B cell (primary cell): ENCODE results near the gene CD276. TPM values are rescaled to one million over a fixed set of nuclear protein-coding genes. Genes with fewer than 3 reads are reported as not detected.

Experiments
- ATAC-seq: fragments of 200-7000 bp; cut with Tn5 transposase; one replicate; pipeline ENCODE4 v1.10.0; 2021; ENCODE audit warnings: low read depth, mild to moderate bottlenecking, moderate number of reproducible peaks, moderate library complexity
- CTCF ChIA-PET: fragments of 350-600 bp; sonication (Branson Sonifier 250); formaldehyde crosslinking; loops from one replicate; lab custom pipeline; 2021; ENCODE audit warnings: antibody characterized with exemption, inconsistent platforms; lab: Charles Lee
- POLR2A ChIA-PET: fragments of 350-600 bp; sonication (Branson Sonifier 250); formaldehyde crosslinking; loops from one replicate; lab custom pipeline; 2021; ENCODE audit warnings: antibody characterized with exemption; lab: Charles Lee
- DNase-seq: peaks from one replicate; pipeline ENCODE4 v3.0.0; 2013
- H2AFZ ChIP-seq: 2 replicates; pipeline ENCODE4 v1.6.1; 2012; ENCODE audit warnings: mild to moderate bottlenecking, low read depth, low read length; ENCODE audit not compliant: insufficient read depth, poor library complexity, severe bottlenecking
- H3K27ac ChIP-seq, 2 donors: 1 replicate in 1 of 2; 2 replicates in 1 of 2; pipeline ENCODE4 v1.5.1; 2012 to 2013; ENCODE audit warnings: low read length in 2 of 2, mild to moderate bottlenecking in 2 of 2, moderate library complexity in 1 of 2
- H3K27me3 ChIP-seq, 4 experiments: fragments of 200-600 bp in 1 of 4; sonication (generic) in 1 of 4; replicated peaks in 1 of 4; 1 replicate in 2 of 4; 2 replicates in 2 of 4; pipeline versions ENCODE4 v1.6.1 to v1.7.0; 2013 to 2016; ENCODE audit warnings: low read length in 3 of 4, mild to moderate bottlenecking in 2 of 4, mixed read lengths in 1 of 4, moderate library complexity in 1 of 4; ENCODE audit not compliant: insufficient read depth in 4 of 4, control insufficient read depth in 3 of 4; ENCODE audit errors: control extremely low read depth in 1 of 4
- H3K36me3 ChIP-seq, 2 experiments: replicated peaks in 1 of 2; 1 replicate in 1 of 2; 2 replicates in 1 of 2; pipeline versions ENCODE4 v1.6.1 to v1.7.1; 2013; ENCODE audit warnings: low read length in 1 of 2; ENCODE audit not compliant: insufficient read depth in 2 of 2, control insufficient read depth in 1 of 2; ENCODE audit errors: control extremely low read depth in 1 of 2, extremely low read depth in 1 of 2
- H3K4me1 ChIP-seq, 2 donors: fragments of 200-600 bp in 1 of 2; sonication (generic) in 1 of 2; 1 replicate in 1 of 2; 2 replicates in 1 of 2; pipeline versions ENCODE4 v1.5.1 to v1.6.1; 2013 to 2017; ENCODE audit warnings: low read length in 2 of 2; ENCODE audit not compliant: control insufficient read depth in 2 of 2, insufficient read depth in 2 of 2
- H3K4me2 ChIP-seq: replicated peaks from 2 replicates; pipeline ENCODE3; 2012; ENCODE audit warnings: mild to moderate bottlenecking, low read depth, low read length; ENCODE audit not compliant: poor library complexity, severe bottlenecking
- H3K4me3 ChIP-seq, 5 experiments: fragments of 200-600 bp in 1 of 5; sonication (generic) in 1 of 5; 1 replicate in 3 of 5; 2 replicates in 2 of 5; pipeline versions ENCODE4 v1.5.1 to v1.7.0; 2011 to 2016; ENCODE audit warnings: low read length in 4 of 5, mild to moderate bottlenecking in 4 of 5, low read depth in 2 of 5, control low read depth in 1 of 5, moderate library complexity in 1 of 5; ENCODE audit not compliant: insufficient read depth in 1 of 5; ENCODE audit errors: control extremely low read depth in 1 of 5, extremely low read depth in 1 of 5
- H3K79me2 ChIP-seq: fragments of 200-600 bp; sonication (generic); one replicate; pipeline ENCODE4 v1.6.0; 2016; ENCODE audit warnings: low read length; ENCODE audit not compliant: control insufficient read depth, insufficient read depth
- H3K9ac ChIP-seq: fragments of 200-600 bp; sonication (generic); 2 replicates; pipeline ENCODE4 v1.6.1; 2017; ENCODE audit warnings: mild to moderate bottlenecking, low read length, moderate library complexity
- H3K9me3 ChIP-seq, 3 donors: one replicate each; pipeline versions ENCODE4 v1.6.1 to v1.7.1; 2013; ENCODE audit warnings: low read length in 2 of 3; ENCODE audit not compliant: control insufficient read depth in 2 of 3, insufficient read depth in 1 of 3; ENCODE audit errors: control extremely low read depth in 1 of 3
- H4K20me1 ChIP-seq: 2 replicates; pipeline ENCODE4 v1.6.0; 2012; ENCODE audit warnings: mild to moderate bottlenecking, low read length; ENCODE audit not compliant: insufficient read depth, control insufficient read depth, poor library complexity, severe bottlenecking
- H3K27ac Mint-ChIP-seq: one replicate; pipeline ENCODE4 v1.8.0; 2021; ENCODE audit warnings: mixed read lengths
- H3K27me3 Mint-ChIP-seq: one replicate; pipeline ENCODE4 v1.8.0; 2021; ENCODE audit warnings: mixed read lengths
- H3K4me1 Mint-ChIP-seq: one replicate; pipeline ENCODE4 v1.8.0; 2021; ENCODE audit warnings: mixed read lengths
- H3K4me3 Mint-ChIP-seq: one replicate; pipeline ENCODE4 v1.8.0; 2021; ENCODE audit warnings: mixed read lengths
- H3K9me3 Mint-ChIP-seq: one replicate; pipeline ENCODE4 v1.8.0; 2022; ENCODE audit warnings: mixed read lengths; ENCODE audit not compliant: insufficient read depth
- EZH2 ChIP-seq: IDR thresholded peaks from 2 replicates; pipeline ENCODE4 v1.6.1; 2012; ENCODE audit warnings: borderline replicate concordance, low read depth, mild to moderate bottlenecking, moderate library complexity, low read length; ENCODE audit not compliant: insufficient read depth, poor library complexity, severe bottlenecking
- WGBS: methylation state at CpG from one replicate; pipeline ENCODE4 v1.1.5; 2013; ENCODE audit warnings: missing lambda C conversion rate; ENCODE audit not compliant: insufficient coverage; 5-methylcytosine and 5-hydroxymethylcytosine counted together
- intact Hi-C: fragments of 100-400 bp; cut with micrococcal nuclease; formaldehyde crosslinking; loops from one replicate; pipeline ENCODE4 v1.10.0; 2022
- polyA plus RNA-seq: library from polyadenylated mRNA; depleted of rRNA; stranded (reverse); fragments of >200 nt; gene quantifications from 2 replicates; pipeline ENCODE4 v1.2.3, GENCODE V29; 2012
- total RNA-seq, 2 donors: library from RNA; stranded (reverse); fragments of 120-200 nt in 1 of 2; gene quantifications; 1 replicate in 1 of 2; 2 replicates in 1 of 2; pipeline versions ENCODE4 v1.2.3 to v1.2.4, GENCODE V29; 2013 to 2022
- TF ChIP-seq, protein P1 (sequence below): fragments of 200-600 bp; IDR thresholded peaks from one replicate; pipeline ENCODE4 v1.8.0; 2022; ENCODE audit warnings: antibody characterized with exemption, mild to moderate bottlenecking

Gene CD276
- total and polyA plus RNA-seq, 2 donors (not counting 1 experiment from before 2014, with no cell fraction given): not detected

DNA sequence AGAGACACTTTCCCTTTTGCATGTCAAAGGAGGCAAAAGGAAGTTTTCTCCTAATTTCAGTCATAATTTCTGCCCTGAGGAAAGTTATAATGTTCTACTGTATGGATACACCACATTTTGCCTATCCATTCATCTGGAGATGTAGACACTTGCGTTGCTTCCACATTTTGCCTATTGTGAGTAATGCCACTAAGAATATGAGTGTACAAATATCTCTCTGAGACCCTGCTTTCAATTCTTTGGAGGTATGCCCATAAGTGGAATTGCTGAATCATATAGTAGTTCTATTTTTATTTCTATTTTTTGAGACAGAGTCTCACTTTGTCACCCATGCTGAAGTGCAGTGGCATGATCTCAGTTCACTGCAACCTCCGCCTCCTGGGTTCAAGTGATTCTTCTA, 3.6 kb upstream of the CD276 start:
- DNase-seq: no peak
- Histone ChIP-seq H2AFZ (no peak overlapping the region), H3K4me2 (no peak overlapping the region), H3K9ac (no peak overlapping the region), H3K27ac (no peak overlapping the region), H4K20me1 (no peaks in the 10 kb centered on the region), H3K4me1 (peaks cover 9 to 12% of the 10 kb centered on the region in 2 donors), H3K4me3 (no peak overlapping the region), H3K36me3 (no peaks in the 10 kb centered on the region), H3K9me3 (no peaks in the 10 kb centered on the region), H3K79me2 (no peaks in the 10 kb centered on the region), H3K27me3 (peaks cover 0 to 26% (median 16%) of the 10 kb centered on the region in 4 experiments)
- Mint-ChIP-seq H3K27ac (no peak overlapping the region), H3K9me3 (no peaks in the 10 kb centered on the region), H3K27me3 (peaks cover 42% of the 10 kb centered on the region), H3K4me1 (peaks cover 6% of the 10 kb centered on the region), H3K4me3 (no peak overlapping the region)
- TF ChIP-seq, protein P1, sequence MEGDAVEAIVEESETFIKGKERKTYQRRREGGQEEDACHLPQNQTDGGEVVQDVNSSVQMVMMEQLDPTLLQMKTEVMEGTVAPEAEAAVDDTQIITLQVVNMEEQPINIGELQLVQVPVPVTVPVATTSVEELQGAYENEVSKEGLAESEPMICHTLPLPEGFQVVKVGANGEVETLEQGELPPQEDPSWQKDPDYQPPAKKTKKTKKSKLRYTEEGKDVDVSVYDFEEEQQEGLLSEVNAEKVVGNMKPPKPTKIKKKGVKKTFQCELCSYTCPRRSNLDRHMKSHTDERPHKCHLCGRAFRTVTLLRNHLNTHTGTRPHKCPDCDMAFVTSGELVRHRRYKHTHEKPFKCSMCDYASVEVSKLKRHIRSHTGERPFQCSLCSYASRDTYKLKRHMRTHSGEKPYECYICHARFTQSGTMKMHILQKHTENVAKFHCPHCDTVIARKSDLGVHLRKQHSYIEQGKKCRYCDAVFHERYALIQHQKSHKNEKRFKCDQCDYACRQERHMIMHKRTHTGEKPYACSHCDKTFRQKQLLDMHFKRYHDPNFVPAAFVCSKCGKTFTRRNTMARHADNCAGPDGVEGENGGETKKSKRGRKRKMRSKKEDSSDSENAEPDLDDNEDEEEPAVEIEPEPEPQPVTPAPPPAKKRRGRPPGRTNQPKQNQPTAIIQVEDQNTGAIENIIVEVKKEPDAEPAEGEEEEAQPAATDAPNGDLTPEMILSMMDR: no peak
- no peak for TF ChIP-seq EZH2
- ATAC-seq: no peak
- intact Hi-C loops: no loop called here
- ChIA-PET POLR2A (no interaction called here), CTCF (interaction anchor here (4.9 kb wide), 1 partner anchor 19 kb away, joined by 55 read pairs; no protein-coding TSS in a partner anchor)
- WGBS: no CpG with 5 or more reads among the region's 2 CpGs

DNA sequence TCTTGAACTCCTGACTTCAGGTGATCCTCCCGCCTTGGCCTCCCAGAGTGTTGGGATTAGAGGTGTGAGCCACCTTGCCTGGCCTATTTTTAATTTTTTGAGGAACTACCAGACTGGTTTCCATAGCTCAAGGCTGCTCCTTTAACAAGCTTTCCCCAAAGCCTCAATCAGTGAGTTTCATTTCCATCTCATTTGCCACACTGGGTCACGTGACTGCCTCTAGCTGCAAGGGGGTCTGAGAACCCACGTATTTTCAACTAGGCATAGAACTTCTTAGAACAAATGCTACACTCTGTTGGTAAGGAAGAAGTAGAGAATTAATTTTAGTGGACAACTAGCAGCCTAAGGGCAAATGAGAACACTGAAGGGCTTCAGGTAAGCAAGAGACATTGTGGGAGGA, 3.1 kb upstream of the CD276 start:
- intact Hi-C loops: no loop called here
- Mint-ChIP-seq H3K4me1 (peaks cover 8% of the 10 kb centered on the region), H3K27ac (no peak overlapping the region), H3K9me3 (no peaks in the 10 kb centered on the region), H3K4me3 (no peak overlapping the region), H3K27me3 (peaks cover 47% of the 10 kb centered on the region)
- Histone ChIP-seq H2AFZ (no peak overlapping the region), H3K4me2 (no peak overlapping the region), H3K79me2 (no peaks in the 10 kb centered on the region), H3K9me3 (no peaks in the 10 kb centered on the region), H3K36me3 (no peaks in the 10 kb centered on the region), H3K4me3 (no peak overlapping the region), H3K4me1 (peaks cover 9 to 12% of the 10 kb centered on the region in 2 donors), H3K27ac (no peak overlapping the region), H3K9ac (no peak overlapping the region), H4K20me1 (no peaks in the 10 kb centered on the region), H3K27me3 (peaks cover 0 to 29% (median 21%) of the 10 kb centered on the region in 4 experiments)
- ATAC-seq (no peak), DNase-seq (no peak)
- 71% methylated on average over 1 of the region's 3 CpGs for WGBS
- ChIA-PET CTCF (interaction anchor here (4.9 kb wide), 1 partner anchor 19 kb away, joined by 55 read pairs; no protein-coding TSS in a partner anchor), POLR2A (no interaction called here)
- TF ChIP-seq, protein P1: no peak
- no peak for TF ChIP-seq EZH2
